AML-193 (cell line): ENCODE data around the gene FRZB.
"Not testable (repeated sequence)": the region's sequence is repeated elsewhere in the genome, so short reads cannot be mapped to it uniquely, and the experiment has no call there.

ENCODE experiments used
- DNase-seq, 2 experiments: peaks; one replicate each; lab custom pipeline; 2025; lab: John Stamatoyannopoulos, UW

FRZB gene

DNA sequence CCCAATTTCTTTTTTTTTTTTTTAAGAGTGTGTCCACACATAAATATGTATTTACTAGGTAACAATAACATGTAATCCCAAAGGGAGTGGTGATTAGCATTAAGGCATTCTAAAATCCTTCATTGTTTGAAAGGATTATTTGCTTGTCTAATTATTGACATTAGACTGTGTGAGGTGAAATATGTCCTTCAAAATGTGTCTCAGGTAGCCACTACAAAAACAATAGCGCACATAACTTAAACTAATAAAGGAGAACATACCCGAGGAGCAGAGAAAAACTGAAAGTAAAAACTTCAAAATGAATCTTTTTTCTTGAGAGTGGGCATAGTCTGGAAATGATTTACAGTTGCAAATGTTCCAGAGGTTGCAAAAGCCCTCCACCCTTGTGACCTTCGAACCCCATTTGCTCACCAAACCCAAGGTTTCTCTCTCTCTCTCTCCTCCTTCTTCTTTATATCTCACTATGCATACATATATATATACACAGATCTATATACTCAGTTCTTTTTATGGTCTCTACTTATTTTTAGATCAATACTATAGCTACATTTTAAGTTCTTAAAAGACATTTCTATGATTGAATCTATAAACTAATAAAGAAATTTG, 24.4 kb upstream of the FRZB start:
- DNase-seq: no peak

DNA sequence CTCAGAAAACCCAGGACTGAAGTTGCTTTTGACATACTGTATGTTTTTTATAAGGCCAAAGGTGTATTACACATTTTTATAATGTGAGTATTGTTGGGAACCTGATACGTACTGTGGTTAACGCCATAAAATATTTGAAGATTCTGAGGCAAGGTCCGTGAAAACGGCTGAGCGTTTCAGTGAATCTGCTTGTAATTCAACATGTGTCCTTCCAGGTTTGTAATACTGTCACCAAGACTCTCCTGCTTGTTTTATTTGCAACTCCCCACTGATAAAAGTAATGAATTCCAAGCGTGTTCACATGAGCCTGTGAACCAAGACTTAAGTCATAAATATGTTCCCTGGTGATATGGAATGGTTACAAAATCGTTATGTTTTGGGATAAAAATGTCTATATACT, 23.9 kb upstream of the FRZB start:
- no peak for DNase-seq

- DNase-seq: no peak
Observed at GRCh38 chr2:182887753-182888415, 21.4 kb upstream of the FRZB start.

DNA sequence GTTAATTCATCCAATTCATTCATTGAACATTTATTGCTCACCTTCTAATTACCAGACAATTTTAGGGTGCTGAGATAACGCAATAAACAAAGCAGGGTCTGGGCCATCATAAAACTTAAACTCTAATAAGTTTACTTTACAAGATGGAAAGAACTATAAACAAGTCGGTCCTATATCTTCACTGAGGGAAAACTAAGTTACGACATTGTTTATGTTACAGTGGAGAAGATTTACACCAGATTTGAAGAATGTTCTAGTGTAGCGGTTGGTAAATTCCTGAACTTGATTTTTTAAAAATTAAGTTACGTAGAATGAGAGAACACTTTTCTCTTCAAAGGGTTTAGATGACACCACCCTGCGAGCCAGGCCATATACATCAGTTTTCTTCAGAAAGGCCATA, 20.7 kb upstream of the FRZB start:
- no peak for DNase-seq

- no peak for DNase-seq
Observed at GRCh38 chr2:182885771-182886170, 19.3 kb upstream of the FRZB start.

GRCh38 chr2:182883451-182883850, 17.0 kb upstream of the FRZB start:
- no peak for DNase-seq

GRCh38 chr2:182880100-182880499, 13.7 kb upstream of the FRZB start:
- not testable (repeated sequence) for DNase-seq

DNA sequence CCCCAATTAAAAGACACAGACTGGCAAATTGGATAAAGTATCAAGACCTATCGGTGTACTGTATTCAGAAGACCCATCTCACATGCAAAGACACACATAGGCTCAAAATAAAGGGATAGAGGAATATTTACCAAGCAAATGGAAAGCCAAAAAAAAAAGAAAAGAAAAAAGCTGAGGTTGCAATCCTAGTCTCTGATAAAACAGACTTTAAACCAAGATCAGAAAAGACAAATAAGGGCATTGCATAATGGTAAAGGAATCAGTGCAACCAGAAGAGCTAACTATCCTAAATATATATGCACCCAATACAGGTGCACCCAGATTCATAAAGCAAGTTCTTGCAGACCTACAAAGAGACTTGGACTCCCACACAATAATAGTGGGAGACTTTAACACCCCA, 10.2 kb upstream of the FRZB start:
- not testable (repeated sequence) for DNase-seq

GRCh38 chr2:182870227-182870626, 3.8 kb upstream of the FRZB start:
- peak in 1 of 2 experiments; percentile 0 for DNase-seq

DNA sequence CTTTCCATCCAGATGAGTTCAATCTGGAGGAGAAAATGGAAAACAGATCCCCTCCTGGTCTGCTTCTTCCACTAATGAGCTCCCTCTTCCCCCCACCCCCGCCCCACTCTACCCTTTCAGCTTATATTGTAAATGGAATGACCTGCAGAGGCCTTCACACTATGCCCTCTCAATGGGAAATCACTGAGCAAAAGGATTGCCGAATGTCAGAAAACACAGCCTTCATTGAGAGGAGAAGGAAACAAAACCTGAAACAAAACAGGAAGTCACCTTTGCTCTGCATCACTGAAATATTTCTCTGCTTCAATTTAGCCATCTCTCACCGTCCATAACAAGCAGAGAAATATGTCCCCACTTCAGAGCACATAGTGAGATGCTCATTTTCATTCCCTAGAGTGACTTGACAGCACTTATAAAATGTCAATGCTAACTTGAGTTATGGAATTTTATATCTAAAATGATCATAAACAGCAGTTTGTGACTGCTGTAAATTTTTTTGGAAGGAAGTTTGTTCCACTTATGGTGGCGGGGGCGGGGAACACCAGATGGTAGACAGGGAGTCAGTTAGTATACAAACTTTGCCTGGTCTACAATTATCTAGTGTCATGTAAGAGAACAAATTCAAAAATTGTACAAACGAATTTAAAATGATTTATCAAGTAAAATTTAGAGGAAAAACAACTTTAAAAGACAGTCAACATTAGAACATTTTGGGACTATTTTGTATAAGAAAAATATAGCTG, 1.8 kb upstream of the FRZB start:
- no peak for DNase-seq

DNA sequence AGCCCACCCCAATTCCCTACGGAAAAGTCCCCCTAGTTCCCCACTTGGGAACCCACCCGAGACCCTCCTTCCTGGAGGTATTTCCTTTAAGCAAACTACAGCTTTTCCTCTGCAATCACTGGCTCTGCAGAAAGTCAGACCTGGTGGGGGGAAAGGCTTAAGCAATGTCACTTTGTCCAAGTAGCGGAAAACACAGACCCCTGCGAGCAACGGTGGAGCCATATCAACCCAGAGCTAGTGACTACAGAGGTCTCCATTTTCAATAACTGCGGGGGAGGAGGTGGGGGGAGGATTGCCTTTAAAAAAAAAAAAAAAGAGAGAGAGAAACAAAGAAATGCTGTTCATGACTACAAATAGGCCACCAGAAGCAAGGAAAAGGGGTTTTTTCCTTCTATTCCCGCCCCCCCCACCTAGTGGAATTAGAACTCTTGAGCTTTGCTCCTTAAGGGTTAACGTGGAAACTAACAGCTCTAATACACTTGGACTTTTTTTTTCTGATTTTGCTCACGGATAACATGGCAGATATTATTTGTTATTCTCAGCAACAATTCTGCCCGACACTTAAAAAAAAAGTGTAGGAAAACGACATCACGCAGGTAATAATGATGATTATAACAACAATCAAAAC, 1.1 kb upstream of the FRZB start:
- DNase-seq: no peak

DNA sequence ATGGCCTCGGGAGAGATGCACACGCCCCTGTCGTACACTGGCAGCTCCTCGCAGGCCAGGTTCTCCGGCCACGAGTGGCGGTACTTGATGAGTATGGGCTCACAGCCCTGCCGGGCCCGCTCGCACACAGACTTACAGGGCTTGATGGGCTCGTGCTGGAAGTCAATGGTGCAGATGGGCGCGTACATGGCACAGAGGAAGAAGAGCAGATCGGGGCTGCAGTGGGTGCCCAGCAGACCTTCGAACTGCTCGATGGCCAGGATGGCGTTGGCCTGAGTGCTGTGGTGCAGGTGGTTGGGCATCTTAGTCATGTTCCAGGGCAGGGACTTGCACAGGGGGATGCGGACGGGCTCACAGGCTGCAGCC, 359 bp downstream of the FRZB start:
- no peak for DNase-seq

GRCh38 chr2:182864949-182865570, 1.4 kb downstream of the FRZB start:
- DNase-seq: no peak

GRCh38 chr2:182863642-182864041, 2.8 kb downstream of the FRZB start:
- DNase-seq: no peak

- DNase-seq: no peak
Observed at GRCh38 chr2:182862091-182862490, 4.3 kb downstream of the FRZB start.

DNA sequence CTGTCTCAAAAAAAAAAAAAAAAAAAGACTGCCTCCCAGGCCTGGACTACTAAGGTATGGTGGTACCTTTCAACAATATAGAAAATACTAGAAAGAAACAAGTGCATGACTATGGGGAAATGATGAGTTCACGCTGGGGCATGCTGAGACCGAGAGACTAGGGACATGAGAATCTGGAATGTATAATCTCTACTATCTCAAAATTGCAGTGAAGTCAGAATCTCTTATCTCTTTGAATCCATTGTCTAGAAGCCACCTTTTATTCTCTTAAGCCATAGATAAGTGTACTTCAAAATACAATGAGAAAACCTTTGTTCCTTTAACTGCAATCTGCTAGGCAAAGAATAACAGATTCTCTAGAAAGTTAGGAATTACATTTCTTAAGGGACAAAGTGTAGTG, 5.6 kb downstream of the FRZB start:
- no peak for DNase-seq

GRCh38 chr2:182858671-182859070, 7.8 kb downstream of the FRZB start:
- DNase-seq: no peak

DNA sequence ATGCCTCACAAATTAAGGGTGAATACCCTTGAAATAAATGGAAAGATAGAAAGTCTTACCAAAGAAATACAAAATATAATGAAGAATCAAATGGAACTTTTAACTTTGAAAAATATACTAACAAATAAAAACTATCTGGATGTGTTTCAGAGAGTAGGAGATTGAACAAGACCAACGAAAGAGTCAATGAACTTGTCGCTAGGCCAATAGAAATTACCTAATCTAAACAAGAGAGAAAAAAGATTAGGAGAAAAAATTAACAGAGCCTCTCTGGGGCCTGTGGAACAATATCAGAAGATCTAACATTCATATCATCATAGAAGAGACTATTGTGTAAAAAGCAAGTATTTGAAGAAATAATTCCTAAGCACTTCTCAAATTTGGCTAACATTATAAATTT, 11.1 kb downstream of the FRZB start:
- no peak for DNase-seq

- DNase-seq: no peak
Observed at GRCh38 chr2:182854375-182855105, 11.9 kb downstream of the FRZB start.

- no peak for DNase-seq
Observed at GRCh38 chr2:182852801-182853200, 13.6 kb downstream of the FRZB start.

- no peak for DNase-seq
Observed at GRCh38 chr2:182852090-182852489, 14.3 kb downstream of the FRZB start.
